K562 (cell line): Measurements from ENCODE around the gene JDP2. TPM values are rescaled to one million over a fixed set of nuclear protein-coding genes. Genes with fewer than 3 reads are reported as not detected.

Experiments
- ASH1L ChIP-seq: fragments of 450-650 bp; IDR thresholded peaks from 2 replicates; pipeline ENCODE4 v1.6.1; 2018; ENCODE audit warnings: borderline replicate concordance, mild to moderate bottlenecking, low read depth; ENCODE audit not compliant: partially characterized antibody
- ATF1 ChIP-seq, 2 experiments: fragments of 450-650 bp in 1 of 2; IDR thresholded peaks; 2 replicates each; pipeline ENCODE4 v1.6.1; 2016; ENCODE audit warnings: missing compliant biosample characterization in 1 of 2, missing genetic modification characterization in 1 of 2
- ATF7 ChIP-seq: fragments of 450-650 bp; IDR thresholded peaks from 2 replicates; pipeline ENCODE4 v1.7.1; 2014; ENCODE audit warnings: mild to moderate bottlenecking, moderate library complexity
- CBX3 ChIP-seq, 2 experiments: IDR thresholded peaks; 1 replicate in 1 of 2; 2 replicates in 1 of 2; pipeline ENCODE4 v1.6.1; 2012; ENCODE audit warnings: inconsistent platforms in 2 of 2, low read length in 2 of 2, borderline replicate concordance in 1 of 2, control low read depth in 1 of 2
- CTBP1 ChIP-seq: fragments of 450-650 bp; IDR thresholded peaks from 2 replicates; pipeline ENCODE4 v1.6.1; 2016; ENCODE audit warnings: borderline replicate concordance
- DPF2 ChIP-seq: fragments of 450-650 bp; IDR thresholded peaks from 2 replicates; pipeline ENCODE4 v1.6.1; 2016
- ELF1 ChIP-seq: fragments of 200-800 bp; sonication (Bioruptor generic); IDR thresholded peaks from 2 replicates; pipeline ENCODE4 v1.6.1; 2016; ENCODE audit warnings: missing genetic modification characterization, missing compliant biosample characterization
- HCFC1 ChIP-seq: IDR thresholded peaks from 2 replicates; pipeline ENCODE4 v1.6.1; 2012; ENCODE audit warnings: low read depth, low read length, improper control_type of control experiment
- LARP7 ChIP-seq: fragments of 450-650 bp; IDR thresholded peaks from 2 replicates; pipeline ENCODE4 v1.6.1; 2016
- LEF1 ChIP-seq: fragments of 450-650 bp; IDR thresholded peaks from 2 replicates; pipeline ENCODE4 v1.6.1; 2016; ENCODE audit warnings: mild to moderate bottlenecking
- MAFG ChIP-seq: fragments of 450-650 bp; conservative IDR thresholded peaks from 2 replicates; pipeline ENCODE4 v1.6.1; 2016; ENCODE audit warnings: missing genetic modification characterization, missing compliant biosample characterization
- MAZ ChIP-seq, 2 experiments: fragments of 450-650 bp in 1 of 2; sonication (generic) in 1 of 2; formaldehyde crosslinking; IDR thresholded peaks in 1 of 2; conservative IDR thresholded peaks in 1 of 2; 2 replicates each; pipeline versions ENCODE4 v1.4.0 to v1.5.0; 2020; ENCODE audit warnings: mild to moderate bottlenecking in 1 of 2, missing genetic modification reagents in 1 of 2
- NEUROD1 ChIP-seq: fragments of 150-350 bp; IDR thresholded peaks from 2 replicates; pipeline ENCODE4 v1.6.1; 2014; ENCODE audit warnings: borderline replicate concordance, low read length, low read depth; ENCODE audit not compliant: partially characterized antibody
- NR2C1 ChIP-seq, 2 experiments: fragments of 450-650 bp; IDR thresholded peaks; 2 replicates each; pipeline ENCODE4 v1.6.1; 2017; ENCODE audit warnings: mild to moderate bottlenecking in 2 of 2, antibody characterized with exemption in 1 of 2, inconsistent platforms in 1 of 2, missing compliant biosample characterization in 1 of 2, missing genetic modification characterization in 1 of 2
- SLC30A9 ChIP-seq: fragments of 250-450 bp; sonication (Bioruptor Pico); IDR thresholded peaks from 2 replicates; pipeline ENCODE4 v1.8.0; 2022; ENCODE audit warnings: mild to moderate bottlenecking, moderate library complexity
- SP2 ChIP-seq: IDR thresholded peaks from 2 replicates; pipeline ENCODE4 v1.6.1; 2011; ENCODE audit warnings: mild to moderate bottlenecking, low read depth, low read length, moderate library complexity; ENCODE audit not compliant: poor library complexity, severe bottlenecking; ENCODE audit errors: extremely low read depth
- ZNF212 ChIP-seq: fragments of 450-650 bp; formaldehyde crosslinking; IDR thresholded peaks from 2 replicates; pipeline ENCODE4 v1.4.0; 2020; ENCODE audit warnings: mild to moderate bottlenecking
- ZNF780A ChIP-seq: fragments of 250-450 bp; sonication (Bioruptor Pico); IDR thresholded peaks from 2 replicates; pipeline ENCODE4 v1.5.0; 2021; ENCODE audit warnings: mild to moderate bottlenecking
- polyA plus RNA-seq, 8 experiments: library from polyadenylated mRNA; depleted of rRNA in 4 of 8; stranded (reverse) in 5 of 8; unstranded in 3 of 8; fragments of >200 nt; fragmentation: Nextera tagmentation in 2 of 8; fragmentation: Illumina TruSeq in 1 of 8; extraction: Ambion mirVana in 2 of 8; extraction: Trizol in 1 of 8; gene quantifications; 2 replicates each; pipeline versions ENCODE4 v1.2.1 to v1.2.3, GENCODE V29; 2011 to 2014; ENCODE audit warnings: inconsistent platforms in 1 of 8, missing spikeins in 1 of 8
- total RNA-seq, 7 experiments: library from RNA; depleted of rRNA in 6 of 7; stranded (reverse); fragments of >200 nt in 6 of 7; fragmentation: Illumina TruSeq in 2 of 7; extraction: Trizol in 2 of 7; gene quantifications; 2 replicates each; pipeline versions ENCODE4 v1.2.1 to v1.2.3, GENCODE V29; 2011 to 2021; ENCODE audit warnings: low replicate concordance in 1 of 7
- TF ChIP-seq, protein P1 (sequence below): fragments of 450-650 bp; IDR thresholded peaks from 2 replicates; pipeline ENCODE4 v1.6.1; 2016; ENCODE audit warnings: mild to moderate bottlenecking
- TF ChIP-seq, protein P2 (sequence below): fragments of 250-450 bp; sonication (Bioruptor Pico); IDR thresholded peaks from 2 replicates; pipeline ENCODE4 v1.5.0; 2021; ENCODE audit warnings: mild to moderate bottlenecking, borderline replicate concordance
- TF ChIP-seq, protein P3 (sequence below): fragments of 450-650 bp; IDR thresholded peaks from 2 replicates; pipeline ENCODE4 v1.6.1; 2017; ENCODE audit warnings: antibody characterized with exemption

JDP2 gene
- total and polyA plus RNA-seq, 9 of the 15 experiments (the other 6 are each of a cell fraction or from before 2014, with no cell fraction given) = 0.27 to 13.8 (median 3.1) TPM

DNA sequence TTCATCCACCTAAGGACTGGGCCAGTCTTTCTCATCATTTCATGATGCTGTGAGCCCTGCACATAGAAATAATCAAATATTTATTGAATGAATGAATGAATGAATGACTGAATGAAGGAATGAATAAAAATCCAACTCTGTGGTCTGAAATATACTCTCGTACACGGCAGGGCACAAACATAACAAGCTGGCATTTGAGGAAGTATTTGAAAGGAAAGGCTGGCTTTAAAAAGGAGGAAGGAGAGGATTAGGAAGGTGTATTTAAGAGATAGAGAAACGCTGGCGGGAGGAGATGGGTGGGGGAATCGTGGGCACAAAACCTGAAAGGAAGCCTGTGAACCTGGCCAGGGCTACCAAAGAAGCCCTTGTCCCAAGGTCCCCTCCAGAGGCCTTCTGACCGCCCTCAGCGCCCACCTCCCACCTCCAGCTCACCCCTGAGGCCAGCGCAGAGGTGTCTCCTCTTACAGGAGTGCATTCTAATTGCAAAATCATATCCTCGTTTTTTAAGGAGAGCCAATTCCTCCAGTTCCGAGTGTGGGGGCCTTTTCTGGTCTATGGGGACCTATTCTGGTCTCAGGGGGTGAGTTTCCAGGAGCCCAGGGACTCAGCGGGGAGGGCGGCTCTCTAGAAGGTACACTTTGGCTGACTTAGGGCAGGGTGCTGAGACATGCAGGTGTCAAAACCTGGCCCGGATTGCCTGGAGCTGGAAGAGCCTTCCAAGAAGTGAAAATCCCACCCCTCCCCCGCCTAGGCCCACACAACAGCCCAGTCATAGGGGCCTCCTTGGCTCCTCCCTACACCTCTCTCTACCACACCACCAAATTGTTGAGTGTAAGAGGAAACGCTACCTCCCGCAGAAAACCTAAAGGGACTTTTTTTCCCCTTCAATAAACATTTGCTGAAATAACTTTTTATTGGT lies 8.7 kb upstream of the JDP2 start (continued):
- TF ChIP-seq CTBP1 (no peak; the same call in 1 of the 2 replicates), MAZ (CRISPR knock-in tag; conservative IDR thresholded peaks at IDR 0.05 in 1 of 2, IDR thresholded peaks at IDR 0.05 in 1 of 2) (0 out of 4 replicates have a peak, but pooled peaks of 1 of the 2 experiments have one; percentile 14), ZNF212 (CRISPR knock-in tag) (no peak), NR2C1 (IDR thresholded peaks at IDR 0.05) (no peak), NR2C1 (tag; IDR thresholded peaks at IDR 0.05) (no peak), ZNF780A (no peak), ATF7 (peak; percentile 44; the same call in 1 of the 2 replicates), LARP7 (no peak), ATF1 (CRISPR knock-in tag; IDR thresholded peaks at IDR 0.05) (no peak), ATF1 (tag; IDR thresholded peaks at IDR 0.05) (peak; percentile 47; the same call in 1 of the 2 replicates), SP2 (no peak), LEF1 (peak; percentile 82), DPF2 (peak; percentile 39), SLC30A9 (CRISPR knock-in tag) (no peak), CBX3 (IDR thresholded peaks at IDR 0.05; ENCODE audit: borderline replicate concordance in 1 of 2, low read length in 2 of 2) (no peak), ASH1L (no peak), HCFC1 (0 out of 2 replicates have a peak, but pooled peaks have one; percentile 14), MAFG (tag) (no peak), ELF1 (tag) (no peak), NEUROD1 (peak; percentile 93)
- TF ChIP-seq, protein P1, sequence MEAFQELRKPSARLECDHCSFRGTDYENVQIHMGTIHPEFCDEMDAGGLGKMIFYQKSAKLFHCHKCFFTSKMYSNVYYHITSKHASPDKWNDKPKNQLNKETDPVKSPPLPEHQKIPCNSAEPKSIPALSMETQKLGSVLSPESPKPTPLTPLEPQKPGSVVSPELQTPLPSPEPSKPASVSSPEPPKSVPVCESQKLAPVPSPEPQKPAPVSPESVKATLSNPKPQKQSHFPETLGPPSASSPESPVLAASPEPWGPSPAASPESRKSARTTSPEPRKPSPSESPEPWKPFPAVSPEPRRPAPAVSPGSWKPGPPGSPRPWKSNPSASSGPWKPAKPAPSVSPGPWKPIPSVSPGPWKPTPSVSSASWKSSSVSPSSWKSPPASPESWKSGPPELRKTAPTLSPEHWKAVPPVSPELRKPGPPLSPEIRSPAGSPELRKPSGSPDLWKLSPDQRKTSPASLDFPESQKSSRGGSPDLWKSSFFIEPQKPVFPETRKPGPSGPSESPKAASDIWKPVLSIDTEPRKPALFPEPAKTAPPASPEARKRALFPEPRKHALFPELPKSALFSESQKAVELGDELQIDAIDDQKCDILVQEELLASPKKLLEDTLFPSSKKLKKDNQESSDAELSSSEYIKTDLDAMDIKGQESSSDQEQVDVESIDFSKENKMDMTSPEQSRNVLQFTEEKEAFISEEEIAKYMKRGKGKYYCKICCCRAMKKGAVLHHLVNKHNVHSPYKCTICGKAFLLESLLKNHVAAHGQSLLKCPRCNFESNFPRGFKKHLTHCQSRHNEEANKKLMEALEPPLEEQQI = no peak
- TF ChIP-seq, protein P2, sequence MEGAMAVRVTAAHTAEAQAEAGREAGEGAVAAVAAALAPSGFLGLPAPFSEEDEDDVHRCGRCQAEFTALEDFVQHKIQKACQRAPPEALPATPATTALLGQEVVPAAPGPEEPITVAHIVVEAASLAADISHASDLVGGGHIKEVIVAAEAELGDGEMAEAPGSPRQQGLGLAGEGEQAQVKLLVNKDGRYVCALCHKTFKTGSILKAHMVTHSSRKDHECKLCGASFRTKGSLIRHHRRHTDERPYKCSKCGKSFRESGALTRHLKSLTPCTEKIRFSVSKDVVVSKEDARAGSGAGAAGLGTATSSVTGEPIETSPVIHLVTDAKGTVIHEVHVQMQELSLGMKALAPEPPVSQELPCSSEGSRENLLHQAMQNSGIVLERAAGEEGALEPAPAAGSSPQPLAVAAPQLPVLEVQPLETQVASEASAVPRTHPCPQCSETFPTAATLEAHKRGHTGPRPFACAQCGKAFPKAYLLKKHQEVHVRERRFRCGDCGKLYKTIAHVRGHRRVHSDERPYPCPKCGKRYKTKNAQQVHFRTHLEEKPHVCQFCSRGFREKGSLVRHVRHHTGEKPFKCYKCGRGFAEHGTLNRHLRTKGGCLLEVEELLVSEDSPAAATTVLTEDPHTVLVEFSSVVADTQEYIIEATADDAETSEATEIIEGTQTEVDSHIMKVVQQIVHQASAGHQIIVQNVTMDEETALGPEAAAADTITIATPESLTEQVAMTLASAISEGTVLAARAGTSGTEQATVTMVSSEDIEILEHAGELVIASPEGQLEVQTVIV (CRISPR knock-in tag) = no peak
- TF ChIP-seq, protein P3, sequence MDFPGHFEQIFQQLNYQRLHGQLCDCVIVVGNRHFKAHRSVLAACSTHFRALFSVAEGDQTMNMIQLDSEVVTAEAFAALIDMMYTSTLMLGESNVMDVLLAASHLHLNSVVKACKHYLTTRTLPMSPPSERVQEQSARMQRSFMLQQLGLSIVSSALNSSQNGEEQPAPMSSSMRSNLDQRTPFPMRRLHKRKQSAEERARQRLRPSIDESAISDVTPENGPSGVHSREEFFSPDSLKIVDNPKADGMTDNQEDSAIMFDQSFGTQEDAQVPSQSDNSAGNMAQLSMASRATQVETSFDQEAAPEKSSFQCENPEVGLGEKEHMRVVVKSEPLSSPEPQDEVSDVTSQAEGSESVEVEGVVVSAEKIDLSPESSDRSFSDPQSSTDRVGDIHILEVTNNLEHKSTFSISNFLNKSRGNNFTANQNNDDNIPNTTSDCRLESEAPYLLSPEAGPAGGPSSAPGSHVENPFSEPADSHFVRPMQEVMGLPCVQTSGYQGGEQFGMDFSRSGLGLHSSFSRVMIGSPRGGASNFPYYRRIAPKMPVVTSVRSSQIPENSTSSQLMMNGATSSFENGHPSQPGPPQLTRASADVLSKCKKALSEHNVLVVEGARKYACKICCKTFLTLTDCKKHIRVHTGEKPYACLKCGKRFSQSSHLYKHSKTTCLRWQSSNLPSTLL = no peak
